Measurements from ENCODE around the gene FAM13A. TPM values are rescaled to one million over a fixed set of nuclear protein-coding genes. Genes with fewer than 3 reads are reported as not detected.

The FAM13A gene
- total and polyA plus RNA-seq, 12 donors = 10.1 to 61.6 (median 29.1) TPM

GRCh38 chr4:88817740-88818139 lies 239.2 kb downstream of the FAM13A start:
- Histone ChIP-seq H3K4me1 (replicated peaks in 1 of 2) (peaks cover 9 to 71% of the 10 kb centered on the region in 2 donors), H3K4me3 (no peak overlapping the region), H3K27me3 (no peaks in the 10 kb centered on the region), H3K9me3 (replicated peaks in 1 of 3) (no peaks in the 10 kb centered on the region), H3K27ac (no peak overlapping the region), H3K36me3 (replicated peaks in 1 of 2) (no peaks in the 10 kb centered on the region)
- intact Hi-C loops (cut with DNase I) = loop anchor here (5.0 to 10.0 kb wide), 3 partner anchors 113 to 210 kb away; no protein-coding TSS in a partner anchor
- TF ChIP-seq, protein P1, sequence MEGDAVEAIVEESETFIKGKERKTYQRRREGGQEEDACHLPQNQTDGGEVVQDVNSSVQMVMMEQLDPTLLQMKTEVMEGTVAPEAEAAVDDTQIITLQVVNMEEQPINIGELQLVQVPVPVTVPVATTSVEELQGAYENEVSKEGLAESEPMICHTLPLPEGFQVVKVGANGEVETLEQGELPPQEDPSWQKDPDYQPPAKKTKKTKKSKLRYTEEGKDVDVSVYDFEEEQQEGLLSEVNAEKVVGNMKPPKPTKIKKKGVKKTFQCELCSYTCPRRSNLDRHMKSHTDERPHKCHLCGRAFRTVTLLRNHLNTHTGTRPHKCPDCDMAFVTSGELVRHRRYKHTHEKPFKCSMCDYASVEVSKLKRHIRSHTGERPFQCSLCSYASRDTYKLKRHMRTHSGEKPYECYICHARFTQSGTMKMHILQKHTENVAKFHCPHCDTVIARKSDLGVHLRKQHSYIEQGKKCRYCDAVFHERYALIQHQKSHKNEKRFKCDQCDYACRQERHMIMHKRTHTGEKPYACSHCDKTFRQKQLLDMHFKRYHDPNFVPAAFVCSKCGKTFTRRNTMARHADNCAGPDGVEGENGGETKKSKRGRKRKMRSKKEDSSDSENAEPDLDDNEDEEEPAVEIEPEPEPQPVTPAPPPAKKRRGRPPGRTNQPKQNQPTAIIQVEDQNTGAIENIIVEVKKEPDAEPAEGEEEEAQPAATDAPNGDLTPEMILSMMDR (IDR thresholded peaks at IDR 0.05) = no peak
- TF ChIP-seq POLR2A (IDR thresholded peaks at IDR 0.05) = no peak
- 68 to 93% (median 83%) methylated on average over 2 of the region's 2 CpGs for WGBS, 4 donors
- no peak for DNase-seq

DNA sequence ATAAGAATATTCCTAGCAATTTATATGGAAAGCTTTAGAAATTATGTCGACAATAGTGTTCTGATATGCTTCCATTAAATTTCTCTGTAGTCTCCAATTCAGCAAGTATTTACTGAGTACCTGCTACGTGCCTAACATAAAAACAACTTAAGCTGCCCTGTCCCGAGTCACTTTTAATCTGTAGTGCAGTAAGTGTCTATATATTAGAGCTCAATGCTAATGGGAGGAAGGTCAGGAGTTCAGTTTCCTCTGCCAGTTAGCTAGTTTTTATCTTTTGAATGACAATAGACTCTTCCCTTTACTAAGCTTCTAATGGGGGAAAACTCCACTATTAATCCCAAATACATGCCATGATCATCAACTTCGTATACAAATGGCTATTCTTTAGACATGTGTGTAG lies 240.6 kb downstream of the FAM13A start:
- DNase-seq = no peak

GRCh38 chr4:88814043-88814617 lies 242.9 kb downstream of the FAM13A start:
- H3K4me1 ChIP-seq (replicated peaks in 1 of 2) = peaks cover 0 to 55% of the 10 kb centered on the region in 2 donors
- 62 to 71% (median 67%) methylated on average over 6 of the region's 6 CpGs for WGBS, 4 donors
- intact Hi-C loops (cut with DNase I) = loop anchor here in 1 of 2 donors (10.0 kb wide), 1 partner anchor 109 kb away; no protein-coding TSS in a partner anchor
- no peaks in the 10 kb centered on the region for H3K27me3 ChIP-seq
- H3K4me3 ChIP-seq = no peak overlapping the region
- H3K36me3 ChIP-seq (replicated peaks in 1 of 2) = no peaks in the 10 kb centered on the region
- TF ChIP-seq, protein P1 (IDR thresholded peaks at IDR 0.05) = no peak
- TF ChIP-seq POLR2A (IDR thresholded peaks at IDR 0.05) = no peak
- H3K27ac ChIP-seq = no peak overlapping the region
- no peaks in the 10 kb centered on the region for H3K9me3 ChIP-seq (replicated peaks in 1 of 3)
- peak in 2 of 7 donors; percentile 26 to 34 for DNase-seq

More for the DNA sequence above, 240.6 kb downstream of the FAM13A start:
- Histone ChIP-seq H3K4me1 (replicated peaks in 1 of 2) (peaks cover 0 to 59% of the 10 kb centered on the region in 2 donors), H3K4me3 (no peak overlapping the region), H3K27me3 (no peaks in the 10 kb centered on the region), H3K36me3 (replicated peaks in 1 of 2) (no peaks in the 10 kb centered on the region), H3K9me3 (replicated peaks in 1 of 3) (no peaks in the 10 kb centered on the region), H3K27ac (no peak overlapping the region)
- 50 to 74% (median 59%) methylated on average over 4 of the region's 4 CpGs for WGBS, 4 donors
- intact Hi-C loops (cut with DNase I) = loop anchor here (5.0 to 10.0 kb wide), 3 partner anchors 112 to 211 kb away; no protein-coding TSS in a partner anchor
- TF ChIP-seq, protein P1 (IDR thresholded peaks at IDR 0.05) = no peak
- TF ChIP-seq POLR2A (IDR thresholded peaks at IDR 0.05) = no peak

DNA sequence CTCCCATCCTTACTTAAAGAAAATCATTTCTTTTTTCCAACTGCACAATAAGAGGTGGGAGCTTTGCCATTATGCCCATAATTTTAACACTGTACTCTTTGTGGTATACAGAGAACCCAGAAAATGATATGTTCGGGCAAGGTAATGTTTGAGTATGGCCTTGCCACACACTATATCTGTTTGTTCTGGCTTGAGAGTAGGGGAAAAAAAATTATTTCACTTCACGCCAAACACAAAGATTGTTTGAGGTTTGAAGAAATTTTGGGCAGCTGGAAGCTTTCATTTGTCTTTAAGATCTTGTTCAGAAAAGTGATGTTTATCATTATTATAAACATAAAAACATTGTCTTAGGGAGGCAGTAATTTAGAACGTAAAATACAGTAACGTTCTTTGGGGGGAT lies 244.0 kb downstream of the FAM13A start:
- Histone ChIP-seq H3K36me3 (replicated peaks in 1 of 2) (no peaks in the 10 kb centered on the region), H3K4me3 (no peak overlapping the region), H3K27me3 (no peaks in the 10 kb centered on the region), H3K27ac (no peak overlapping the region), H3K4me1 (replicated peaks in 1 of 2) (peaks cover 0 to 57% of the 10 kb centered on the region in 2 donors), H3K9me3 (replicated peaks in 1 of 3) (no peaks in the 10 kb centered on the region)
- DNase-seq = no peak
- intact Hi-C loops (cut with DNase I) = loop anchor here in 1 of 2 donors (10.0 kb wide), 1 partner anchor 108 kb away; no protein-coding TSS in a partner anchor
- 88 to 94% (median 93%) methylated on average over 4 of the region's 4 CpGs for WGBS, 4 donors
- TF ChIP-seq POLR2A (IDR thresholded peaks at IDR 0.05) = no peak
- TF ChIP-seq, protein P1 (IDR thresholded peaks at IDR 0.05) = no peak
